ENCODE results near the gene CERKL.

GRCh38 chr2:181646415-181646987 is 10.4 kb downstream of the CERKL start:
- TF ChIP-seq POLR2AphosphoS5 (IDR thresholded peaks at IDR 0.05; ENCODE audit: low read depth, low read length) = no peak
- no peak for TF ChIP-seq POLR2A (IDR thresholded peaks at IDR 0.05; ENCODE audit: low read depth, low read length)
- TF ChIP-seq TAF1 (IDR thresholded peaks at IDR 0.05; ENCODE audit: low read depth, low read length) = no peak

All from GM12891 (cell line).